K562 (cell line): ENCODE results near the gene RAD21L1. TPM values are rescaled to one million over a fixed set of nuclear protein-coding genes. Genes with fewer than 3 reads are reported as not detected.
A peak's percentile ranks its signal among the peaks of the same experiment; 100 is the strongest.

ENCODE experiments used
- ATAC-seq: fragments of 200-7000 bp; cut with Tn5 transposase; 3 replicates; pipeline ENCODE4 v1.9.1; 2020; ENCODE audit warnings: moderate library complexity
- BruUV-seq: library from RNA; stranded (reverse); fragments of 400-500 nt; replicated peaks from 2 replicates; lab custom pipeline; 2021; lab: Mats Ljungman, UMichigan
- CTCF ChIA-PET: fragments of 300-600 bp; formaldehyde crosslinking; extraction: SDS; loops from one replicate; lab custom pipeline; 2021; ENCODE audit warnings: low intra/inter-chr PET ratio; lab: Yijun Ruan, JAX
- POLR2A ChIA-PET: fragments of 300-600, 350-650 bp; sonication (Branson Sonifier 250); formaldehyde crosslinking; extraction: SDS; loops from one replicate; lab custom pipeline; 2021; ENCODE audit warnings: antibody characterized with exemption, inconsistent platforms; lab: Yijun Ruan, JAX
- DNase-seq, 4 experiments: peaks; one replicate each; pipeline versions ENCODE4 v3.0.0 to v3.0.0-alpha.2; 2011 to 2018; ENCODE audit warnings: low spot score in 3 of 4, mixed read lengths in 3 of 4; ENCODE audit errors: extremely low read depth in 1 of 4
- FAIRE-seq: peaks from 2 replicates; lab custom pipeline; 2011; peaks lifted over from hg19 to GRCh38; lab: Jason Lieb, UNC
- H2AFZ ChIP-seq: 2 replicates; pipeline ENCODE4 v1.6.0; 2011; ENCODE audit warnings: low read depth, low read length, control low read depth, inconsistent platforms
- H3K27ac ChIP-seq: fragments of 200-600 bp; 3 replicates; pipeline ENCODE4 v1.8.0; 2011; ENCODE audit warnings: low read depth, mild to moderate bottlenecking, control low read depth, inconsistent platforms, low read length, moderate library complexity, mixed read lengths; ENCODE audit errors: extremely low read depth
- H3K27me3 ChIP-seq, 2 experiments: fragments of 300-600 bp in 1 of 2; 2 replicates in 1 of 2; 3 replicates in 1 of 2; pipeline versions ENCODE4 v1.6.0 to v1.8.0; 2011; ENCODE audit warnings: inconsistent platforms in 2 of 2, low read length in 2 of 2, mild to moderate bottlenecking in 1 of 2, mixed read lengths in 1 of 2, moderate library complexity in 1 of 2; ENCODE audit not compliant: control insufficient read depth in 2 of 2, insufficient read depth in 2 of 2
- H3K36me3 ChIP-seq: fragments of 300-600 bp; 3 replicates; pipeline ENCODE4 v1.8.0; 2011; ENCODE audit warnings: mild to moderate bottlenecking, low read length, inconsistent platforms; ENCODE audit not compliant: control insufficient read depth, insufficient read depth
- H3K4me1 ChIP-seq, 2 experiments: fragments of 200-600 bp in 1 of 2; replicated peaks in 1 of 2; 2 replicates in 1 of 2; 3 replicates in 1 of 2; pipeline versions ENCODE4 v1.5.1 to v1.8.0; 2011; ENCODE audit warnings: inconsistent platforms in 2 of 2, low read length in 2 of 2, mild to moderate bottlenecking in 1 of 2, mixed read lengths in 1 of 2, moderate library complexity in 1 of 2; ENCODE audit not compliant: control insufficient read depth in 2 of 2, insufficient read depth in 2 of 2
- H3K4me2 ChIP-seq: 2 replicates; pipeline ENCODE4 v1.6.1; 2011; ENCODE audit warnings: low read length, control low read depth, inconsistent platforms, mixed read lengths; ENCODE audit not compliant: insufficient read depth
- H3K4me3 ChIP-seq: fragments of 200-600 bp; sonication (generic), shearing (Covaris generic); 2 replicates; pipeline ENCODE4 v1.5.1; 2016; ENCODE audit warnings: control low read depth, inconsistent platforms
- H3K79me2 ChIP-seq: fragments of 200-600 bp; 3 replicates; pipeline ENCODE4 v1.8.0; 2011; ENCODE audit warnings: low read length, inconsistent platforms; ENCODE audit not compliant: control insufficient read depth, insufficient read depth
- H3K9ac ChIP-seq, 2 experiments: 2 replicates each; pipeline versions ENCODE4 v1.6.0 to v1.6.1; 2011; ENCODE audit warnings: low read depth in 2 of 2, low read length in 2 of 2, control low read depth in 1 of 2, inconsistent platforms in 1 of 2, mild to moderate bottlenecking in 1 of 2, mixed read lengths in 1 of 2; ENCODE audit not compliant: insufficient read depth in 1 of 2
- H3K9me1 ChIP-seq: one replicate; pipeline ENCODE4 v1.6.0; 2011; ENCODE audit warnings: inconsistent platforms, mild to moderate bottlenecking, low read length, moderate library complexity; ENCODE audit not compliant: control insufficient read depth, insufficient read depth
- H3K9me3 ChIP-seq: replicated peaks from 2 replicates; pipeline ENCODE4 v1.5.1; 2011; ENCODE audit warnings: low read depth, low read length, inconsistent platforms; ENCODE audit not compliant: control insufficient read depth, insufficient read depth
- H4K20me1 ChIP-seq: replicated peaks from 2 replicates; pipeline ENCODE4 v1.6.1; 2011; ENCODE audit warnings: low read length, inconsistent platforms, mixed read lengths; ENCODE audit not compliant: control insufficient read depth, insufficient read depth
- ARID1B ChIP-seq: fragments of 450-650 bp; IDR thresholded peaks from 2 replicates; pipeline ENCODE4 v1.6.1; 2016; ENCODE audit warnings: antibody characterized with exemption, mild to moderate bottlenecking, inconsistent platforms
- CTCF ChIP-seq, 3 experiments: IDR thresholded peaks in 2 of 3; conservative IDR thresholded peaks in 1 of 3; 2 replicates each; pipeline ENCODE4 v1.5.1; 2011 to 2012; ENCODE audit warnings: low read length in 3 of 3, mild to moderate bottlenecking in 3 of 3, control low read depth in 2 of 3, improper control_type of control experiment in 1 of 3, inconsistent platforms in 1 of 3, low read depth in 1 of 3, mixed read lengths in 1 of 3, moderate library complexity in 1 of 3; ENCODE audit not compliant: insufficient read depth in 2 of 3
- HDAC6 ChIP-seq: IDR thresholded peaks from 2 replicates; pipeline ENCODE4 v1.6.1; 2012; ENCODE audit warnings: low read depth, mild to moderate bottlenecking, control low read depth, inconsistent platforms, low read length, moderate library complexity
- HMBOX1 ChIP-seq: sonication (generic); IDR thresholded peaks from 2 replicates; pipeline ENCODE4 v1.6.1; 2016
- MAFK ChIP-seq: IDR thresholded peaks from 2 replicates; pipeline ENCODE4 v1.6.1; 2011; ENCODE audit warnings: low read length, improper control_type of control experiment
- MTA1 ChIP-seq: fragments of 450-650 bp; IDR thresholded peaks from 2 replicates; pipeline ENCODE4 v1.6.1; 2017; ENCODE audit warnings: borderline replicate concordance
- MYNN ChIP-seq, 2 experiments: sonication (generic); formaldehyde crosslinking in 1 of 2; IDR thresholded peaks; 2 replicates each; pipeline versions ENCODE4 v1.5.0 to v1.6.1; 2016 to 2020; ENCODE audit warnings: antibody characterized with exemption in 1 of 2, missing genetic modification reagents in 1 of 2
- TAF15 ChIP-seq: fragments of 200-400 bp; formaldehyde crosslinking; IDR thresholded peaks from 2 replicates; pipeline ENCODE4 v1.6.1; 2017; ENCODE audit warnings: mild to moderate bottlenecking, low read depth, low read length, moderate library complexity
- THAP7 ChIP-seq: fragments of 250-450 bp; sonication (Bioruptor Pico); IDR thresholded peaks from 2 replicates; pipeline ENCODE4 v1.5.0; 2021
- USF1 ChIP-seq: sonication (generic); formaldehyde crosslinking; IDR thresholded peaks from 2 replicates; pipeline ENCODE4 v1.9.0; 2022; ENCODE audit warnings: mild to moderate bottlenecking, missing genetic modification reagents
- ZHX1 ChIP-seq: fragments of 150-350 bp; conservative IDR thresholded peaks from 2 replicates; pipeline ENCODE4 v1.6.1; 2014; ENCODE audit warnings: low read length
- ZKSCAN1 ChIP-seq: fragments of 150-350 bp; IDR thresholded peaks from 2 replicates; pipeline ENCODE4 v1.6.1; 2016; ENCODE audit warnings: low read depth, low read length
- ZNF449 ChIP-seq: fragments of 250-450 bp; sonication (Bioruptor Pico); IDR thresholded peaks from 2 replicates; pipeline ENCODE4 v1.8.0; 2022; ENCODE audit warnings: moderate library complexity, mild to moderate bottlenecking, inconsistent platforms
- ZNF764 ChIP-seq: fragments of 250-450 bp; sonication (Bioruptor Pico); IDR thresholded peaks from 2 replicates; pipeline ENCODE4 v1.4.0; 2020; ENCODE audit warnings: low read depth, mild to moderate bottlenecking, moderate library complexity
- in situ Hi-C: fragments of 300-500 bp; cut with MboI; formaldehyde crosslinking; loops from 4 replicates; pipeline ENCODE4 v1.15.0; 2018; ENCODE audit warnings: inconsistent platforms, mixed read lengths
- intact Hi-C: fragments of 100-400 bp; cut with micrococcal nuclease; formaldehyde crosslinking; loops from 2 replicates; pipeline ENCODE4 v1.14.2; 2022
- polyA plus RNA-seq, 8 experiments: library from polyadenylated mRNA; depleted of rRNA in 4 of 8; stranded (reverse) in 5 of 8; unstranded in 3 of 8; fragments of >200 nt; fragmentation: Nextera tagmentation in 2 of 8; fragmentation: Illumina TruSeq in 1 of 8; extraction: Ambion mirVana in 2 of 8; extraction: Trizol in 1 of 8; gene quantifications; 2 replicates each; pipeline versions ENCODE4 v1.2.1 to v1.2.3, GENCODE V29; 2011 to 2014; ENCODE audit warnings: inconsistent platforms in 1 of 8, missing spikeins in 1 of 8
- total RNA-seq, 7 experiments: library from RNA; depleted of rRNA in 6 of 7; stranded (reverse); fragments of >200 nt in 6 of 7; fragmentation: Illumina TruSeq in 2 of 7; extraction: Trizol in 2 of 7; gene quantifications; 2 replicates each; pipeline versions ENCODE4 v1.2.1 to v1.2.3, GENCODE V29; 2011 to 2021; ENCODE audit warnings: low replicate concordance in 1 of 7

The RAD21L1 gene
- total and polyA plus RNA-seq, 9 of the 15 experiments (the other 6 are each of a cell fraction or from before 2014, with no cell fraction given) = 0.17 to 1.7 (median 0.45) TPM; not detected in 1

GRCh38 chr20:1247689-1248088 is 21.8 kb downstream of the RAD21L1 start:
- ATAC-seq (no peak), DNase-seq (no peak), FAIRE-seq (no peak)
- Histone ChIP-seq H4K20me1 (no peaks in the 10 kb centered on the region), H3K9me1 (no peaks in the 10 kb centered on the region), H3K9me3 (no peaks in the 10 kb centered on the region), H3K79me2 (no peaks in the 10 kb centered on the region), H3K36me3 (no peaks in the 10 kb centered on the region; the same call in 2 of the 3 replicates), H3K27me3 (no peaks in the 10 kb centered on the region), H2AFZ (peak overlapping the region; percentile 15; the same call in 1 of the 2 replicates), H3K4me3 (no peak overlapping the region), H3K27ac (no peak overlapping the region), H3K4me1 (peaks cover 0 to 15% of the 10 kb centered on the region in 2 experiments; a peak in 2 of 5 replicates), H3K9ac (no peak overlapping the region), H3K4me2 (no peak overlapping the region)
- BruUV-seq = no TSS peak
- POLR2A ChIA-PET = interaction anchor here (0.6 to 1.1 kb wide), 2 partner anchors 41 to 78 kb away, joined by 3 to 4 read pairs; no protein-coding TSS in a partner anchor
- in situ Hi-C loops (no loop called here), intact Hi-C loops (no loop called here)
- CTCF ChIA-PET = no interaction called here
- TF ChIP-seq TAF15 (no peak), THAP7 (CRISPR knock-in tag) (no peak), MYNN (IDR thresholded peaks at IDR 0.05) (no peak), MYNN (CRISPR knock-in tag; IDR thresholded peaks at IDR 0.05) (no peak), MTA1 (no peak), HDAC6 (no peak), ZNF764 (CRISPR knock-in tag) (no peak), CTCF (IDR thresholded peaks at IDR 0.05 in 2 of 3, conservative IDR thresholded peaks at IDR 0.05 in 1 of 3; ENCODE audit: insufficient read depth in 2 of 3, low read depth in 1 of 3, low read length in 3 of 3) (no peak), HMBOX1 (no peak), USF1 (CRISPR knock-in tag) (no peak), ZNF449 (CRISPR knock-in tag) (no peak), ZKSCAN1 (no peak), MAFK (no peak), ARID1B (no peak), ZHX1 (no peak)
